Vagina (tissue), 2 donors: ENCODE data around the gene FSTL4.

ENCODE experiments used
- POLR2A ChIP-seq, 2 donors: fragments of 450-650 bp; IDR thresholded peaks; one replicate each; pipeline ENCODE4 v1.6.1; 2017; ENCODE audit warnings: antibody characterized with exemption in 2 of 2, mild to moderate bottlenecking in 2 of 2, moderate library complexity in 2 of 2
- POLR2AphosphoS5 ChIP-seq, 2 donors: sonication (generic); formaldehyde crosslinking; IDR thresholded peaks; one replicate each; pipeline ENCODE4 v1.9.0; 2017; ENCODE audit warnings: antibody characterized with exemption in 2 of 2, mild to moderate bottlenecking in 2 of 2, low read depth in 1 of 2; ENCODE audit not compliant: insufficient read depth in 1 of 2
- TF ChIP-seq, protein P1 (sequence below), 3 experiments: fragments of 450-650 bp in 2 of 3; fragments of 200-600 bp in 1 of 3; sonication (generic) in 1 of 3; IDR thresholded peaks; one replicate each; pipeline ENCODE4 v1.5.1; 2017 to 2019; ENCODE audit warnings: antibody characterized with exemption in 3 of 3, mild to moderate bottlenecking in 2 of 3, moderate library complexity in 2 of 3

DNA sequence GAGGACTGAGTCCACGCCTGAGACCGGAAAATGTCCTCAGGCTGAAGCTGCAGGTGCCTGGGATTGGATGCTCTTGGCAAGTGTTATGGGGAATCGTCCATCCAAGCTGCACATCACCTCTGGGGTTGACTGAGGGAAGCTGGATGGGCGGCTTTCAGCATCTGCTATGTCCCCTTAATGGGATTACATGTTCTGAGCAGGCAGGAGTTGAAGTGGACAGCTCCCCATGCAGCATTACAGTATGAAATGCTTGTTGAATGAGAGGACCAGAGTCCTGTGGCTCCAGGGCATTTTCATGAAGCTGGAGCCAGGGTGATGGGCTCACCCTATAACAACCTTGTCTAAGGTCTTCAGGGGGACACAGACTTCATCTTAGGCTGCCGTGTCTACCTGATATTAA is 289.6 kb downstream of the FSTL4 start:
- TF ChIP-seq POLR2AphosphoS5 (IDR thresholded peaks at IDR 0.05; ENCODE audit: insufficient read depth in 1 of 2, low read depth in 1 of 2) (no peak), POLR2A (IDR thresholded peaks at IDR 0.05) (no peak)
- TF ChIP-seq, protein P1, sequence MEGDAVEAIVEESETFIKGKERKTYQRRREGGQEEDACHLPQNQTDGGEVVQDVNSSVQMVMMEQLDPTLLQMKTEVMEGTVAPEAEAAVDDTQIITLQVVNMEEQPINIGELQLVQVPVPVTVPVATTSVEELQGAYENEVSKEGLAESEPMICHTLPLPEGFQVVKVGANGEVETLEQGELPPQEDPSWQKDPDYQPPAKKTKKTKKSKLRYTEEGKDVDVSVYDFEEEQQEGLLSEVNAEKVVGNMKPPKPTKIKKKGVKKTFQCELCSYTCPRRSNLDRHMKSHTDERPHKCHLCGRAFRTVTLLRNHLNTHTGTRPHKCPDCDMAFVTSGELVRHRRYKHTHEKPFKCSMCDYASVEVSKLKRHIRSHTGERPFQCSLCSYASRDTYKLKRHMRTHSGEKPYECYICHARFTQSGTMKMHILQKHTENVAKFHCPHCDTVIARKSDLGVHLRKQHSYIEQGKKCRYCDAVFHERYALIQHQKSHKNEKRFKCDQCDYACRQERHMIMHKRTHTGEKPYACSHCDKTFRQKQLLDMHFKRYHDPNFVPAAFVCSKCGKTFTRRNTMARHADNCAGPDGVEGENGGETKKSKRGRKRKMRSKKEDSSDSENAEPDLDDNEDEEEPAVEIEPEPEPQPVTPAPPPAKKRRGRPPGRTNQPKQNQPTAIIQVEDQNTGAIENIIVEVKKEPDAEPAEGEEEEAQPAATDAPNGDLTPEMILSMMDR (IDR thresholded peaks at IDR 0.05), result no peak
